ENCODE data around the gene GAL3ST2.
"Not testable (repeated sequence)": the region's sequence is repeated elsewhere in the genome, so short reads cannot be mapped to it uniquely, and the experiment has no call there.

The GAL3ST2 gene

DNA sequence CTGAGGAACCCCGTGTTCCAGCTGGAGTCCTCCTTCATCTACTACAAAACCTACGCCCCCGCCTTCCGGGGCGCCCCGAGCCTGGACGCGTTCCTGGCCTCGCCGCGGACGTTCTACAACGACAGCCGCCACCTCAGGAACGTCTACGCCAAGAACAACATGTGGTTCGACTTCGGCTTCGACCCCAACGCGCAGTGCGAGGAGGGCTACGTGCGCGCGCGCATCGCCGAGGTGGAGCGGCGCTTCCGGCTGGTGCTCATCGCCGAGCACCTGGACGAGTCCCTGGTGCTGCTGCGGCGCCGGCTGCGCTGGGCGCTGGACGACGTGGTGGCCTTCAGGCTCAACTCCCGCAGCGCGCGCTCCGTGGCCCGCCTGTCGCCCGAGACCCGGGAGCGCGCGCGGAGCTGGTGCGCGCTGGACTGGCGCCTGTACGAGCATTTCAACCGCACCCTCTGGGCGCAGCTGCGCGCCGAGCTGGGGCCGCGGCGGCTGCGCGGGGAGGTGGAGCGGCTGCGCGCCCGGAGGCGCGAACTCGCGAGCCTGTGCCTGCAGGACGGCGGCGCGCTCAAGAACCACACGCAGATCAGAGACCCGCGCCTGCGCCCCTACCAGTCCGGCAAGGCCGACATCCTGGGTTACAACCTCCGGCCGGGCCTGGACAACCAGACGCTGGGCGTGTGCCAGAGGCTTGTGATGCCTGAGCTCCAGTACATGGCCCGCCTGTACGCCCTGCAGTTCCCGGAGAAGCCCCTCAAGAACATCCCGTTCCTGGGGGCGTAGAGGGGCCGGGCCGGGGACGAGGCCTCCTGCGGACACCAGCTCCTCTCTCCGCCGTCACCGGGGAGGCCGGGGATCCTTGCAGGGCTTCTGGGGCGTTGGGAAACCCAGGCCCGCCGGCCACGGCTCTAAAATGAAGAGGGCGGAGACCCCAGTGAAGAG, 27.0 kb downstream of the GAL3ST2 start:
- H3K4me3 ChIP-seq = peak overlapping the region; percentile 65
- no peak overlapping the region for H3K27ac ChIP-seq
- DNase-seq (ENCODE audit: low read depth, low spot score) = no peak
- no peaks in the 10 kb centered on the region for H3K36me3 ChIP-seq (ENCODE audit: insufficient read depth, low read length)
- TF ChIP-seq EZH2 (IDR thresholded peaks at IDR 0.05) (no peak), FOXP2 (optimal IDR thresholded peaks at IDR 0.05; ENCODE audit: control extremely low read depth, extremely low read length, insufficient read depth) (no peak), POLR2AphosphoS5 (IDR thresholded peaks at IDR 0.05; ENCODE audit: borderline replicate concordance, low read depth, low read length) (no peak)
- no peak overlapping the region for H3K9ac ChIP-seq (ENCODE audit: insufficient read length)
- H3K9me3 ChIP-seq (ENCODE audit: low read depth, low read length) = no peaks in the 10 kb centered on the region

DNA sequence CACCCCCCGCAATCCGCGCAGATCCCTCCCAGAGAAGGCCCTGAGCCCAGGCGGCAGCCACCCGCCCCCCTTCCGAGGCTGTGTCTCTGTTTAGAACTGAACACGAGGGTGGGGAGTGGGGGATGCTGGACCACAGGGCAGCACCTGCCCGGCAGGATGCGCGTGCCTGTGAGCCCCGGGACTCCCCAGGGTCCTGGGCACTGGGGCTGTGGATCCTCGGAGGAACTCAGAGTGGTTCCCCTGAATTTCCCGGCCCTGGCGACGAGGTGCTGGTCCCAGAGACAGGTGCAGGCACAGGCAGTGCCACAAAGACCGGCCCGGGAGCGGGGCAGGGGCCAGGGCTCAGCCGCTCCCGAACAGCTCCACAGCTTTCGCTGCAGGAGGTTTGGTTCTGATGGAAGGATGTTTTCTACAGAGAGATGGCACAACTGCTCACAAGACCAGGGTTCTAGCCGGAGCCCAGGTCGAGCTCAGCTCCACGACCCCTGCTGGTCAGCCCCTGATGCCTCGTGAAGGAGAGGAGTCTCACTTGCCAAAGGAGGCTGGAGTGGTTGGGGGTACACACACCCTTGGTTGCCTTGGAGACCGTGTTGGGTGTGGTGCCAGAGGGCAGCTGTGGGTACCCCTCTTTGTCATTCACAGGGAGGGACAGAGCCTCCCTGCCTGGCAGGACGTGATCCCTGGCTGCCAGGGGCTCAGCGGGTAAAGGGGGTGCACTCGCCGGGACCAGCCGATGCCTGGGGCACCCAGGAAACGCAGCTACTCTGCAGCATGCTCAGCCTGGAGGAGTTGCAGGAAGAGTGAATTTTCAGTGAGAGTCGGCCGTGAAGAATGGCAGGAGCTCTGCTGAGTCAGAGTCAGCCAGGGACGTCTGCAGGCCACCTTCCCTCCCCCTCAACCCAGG, 28.0 kb downstream of the GAL3ST2 start:
- no peak for DNase-seq (ENCODE audit: low read depth, low spot score)
- no peaks in the 10 kb centered on the region for H3K36me3 ChIP-seq (ENCODE audit: insufficient read depth, low read length)
- H3K4me3 ChIP-seq = peak overlapping the region; percentile 65
- H3K27ac ChIP-seq = no peak overlapping the region
- no peaks in the 10 kb centered on the region for H3K9me3 ChIP-seq (ENCODE audit: low read depth, low read length)
- TF ChIP-seq POLR2AphosphoS5 (IDR thresholded peaks at IDR 0.05; ENCODE audit: borderline replicate concordance, low read depth, low read length) (no peak), EZH2 (IDR thresholded peaks at IDR 0.05) (no peak), FOXP2 (optimal IDR thresholded peaks at IDR 0.05; ENCODE audit: control extremely low read depth, extremely low read length, insufficient read depth) (no peak)
- no peak overlapping the region for H3K9ac ChIP-seq (ENCODE audit: insufficient read length)

DNA sequence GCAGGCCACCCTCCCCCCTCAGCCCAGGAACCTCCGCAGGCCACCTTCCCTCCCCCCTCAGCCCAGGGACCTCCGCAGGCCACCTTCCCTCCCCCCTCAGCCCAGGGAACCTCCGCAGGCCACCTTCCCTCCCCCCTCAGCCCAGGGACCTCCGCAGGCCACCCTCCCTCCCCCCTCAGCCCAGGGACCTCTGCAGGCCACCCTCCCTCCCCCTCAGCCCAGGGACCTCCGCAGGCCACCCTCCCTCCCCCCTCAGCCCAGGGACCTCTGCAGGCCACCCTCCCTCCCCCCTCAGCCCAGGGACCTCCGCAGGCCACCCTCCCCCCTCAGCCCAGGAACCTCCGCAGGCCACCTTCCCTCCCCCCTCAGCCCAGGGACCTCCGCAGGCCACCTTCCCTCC, 29.6 kb downstream of the GAL3ST2 start:
- H3K9me3 ChIP-seq (ENCODE audit: low read depth, low read length); DNase-seq (ENCODE audit: low read depth, low spot score); H3K36me3 ChIP-seq (ENCODE audit: insufficient read depth, low read length); H3K4me3 ChIP-seq; H3K9ac ChIP-seq (ENCODE audit: insufficient read length); H3K27ac ChIP-seq: not testable (repeated sequence)

DNA sequence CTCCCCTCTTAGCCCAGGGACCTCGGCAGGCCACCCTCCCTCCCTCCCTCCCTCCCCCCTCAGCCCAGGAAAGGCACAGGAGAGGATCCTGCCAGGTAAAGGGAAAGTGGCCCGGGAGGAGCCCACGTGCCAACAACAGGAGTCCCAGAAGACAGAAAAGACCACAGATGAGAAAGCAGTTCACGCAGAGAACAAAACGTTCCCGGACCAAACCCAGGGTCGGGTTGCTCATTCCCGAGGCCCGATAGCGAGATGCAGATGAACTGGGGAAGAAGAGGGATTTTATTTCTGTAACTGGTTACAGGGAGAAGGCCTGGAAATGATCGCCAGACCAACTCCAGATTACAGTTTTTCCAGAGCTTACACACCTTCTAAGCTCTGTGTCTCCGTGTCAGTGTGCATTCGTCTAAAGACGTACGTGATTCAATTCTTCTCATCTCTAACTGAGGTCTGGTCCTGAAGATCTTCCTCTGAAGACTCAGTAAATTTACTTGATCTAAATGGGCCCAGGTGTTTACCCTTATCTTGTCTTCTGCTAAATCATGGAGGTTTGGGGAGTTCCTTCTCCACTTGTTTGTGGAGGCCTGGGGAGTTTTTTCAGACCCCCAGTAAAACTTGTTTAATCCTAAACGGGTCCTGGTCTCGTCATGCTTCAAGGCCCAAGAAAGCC, 31.6 kb downstream of the GAL3ST2 start:
- Histone ChIP-seq H3K36me3 (ENCODE audit: insufficient read depth, low read length) (no peaks in the 10 kb centered on the region), H3K27ac (peak overlapping the region; percentile 83), H3K9ac (ENCODE audit: insufficient read length) (peak overlapping the region; percentile 47), H3K9me3 (ENCODE audit: low read depth, low read length) (no peaks in the 10 kb centered on the region), H3K4me3 (no peak overlapping the region)
- DNase-seq (ENCODE audit: low read depth, low spot score) = no peak
- TF ChIP-seq FOXP2 (optimal IDR thresholded peaks at IDR 0.05; ENCODE audit: control extremely low read depth, extremely low read length, insufficient read depth) (no peak), EZH2 (IDR thresholded peaks at IDR 0.05) (no peak), POLR2AphosphoS5 (IDR thresholded peaks at IDR 0.05; ENCODE audit: borderline replicate concordance, low read depth, low read length) (no peak)

DNA sequence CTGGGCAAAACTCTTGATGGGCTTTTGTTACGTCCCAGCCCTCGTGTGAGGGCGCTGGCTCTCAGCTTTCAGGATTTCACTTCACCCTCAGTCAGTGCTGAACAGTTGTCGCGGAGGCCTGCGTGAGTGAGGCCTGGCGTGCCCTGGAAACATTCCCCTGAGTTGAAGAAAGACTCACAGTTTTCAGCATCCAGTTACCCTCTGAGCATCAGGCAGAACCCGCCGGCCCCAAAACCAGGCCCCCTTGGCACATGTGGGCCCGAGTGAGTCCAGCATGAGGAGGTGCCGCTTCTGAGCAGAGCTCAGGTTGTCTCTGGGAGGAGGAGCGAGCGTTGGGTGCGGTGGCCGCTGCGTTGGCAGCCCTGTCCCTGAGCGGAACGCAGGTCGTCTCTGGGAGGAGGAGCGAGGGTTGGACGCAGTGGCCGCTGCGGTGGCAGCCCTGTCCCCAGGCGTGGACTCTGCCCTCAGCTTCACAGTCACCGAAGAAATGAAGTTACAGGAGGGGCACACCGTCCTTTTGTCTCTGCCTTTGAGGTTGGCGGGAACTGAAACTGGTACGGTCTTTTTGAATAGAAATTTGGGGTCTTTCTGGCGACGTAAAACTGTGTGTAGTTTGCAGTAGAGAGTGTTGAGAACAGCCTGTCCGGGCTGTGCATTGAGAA, 32.2 kb downstream of the GAL3ST2 start, which contains the start of gene NEU4:
NEU4 (plus strand) TSS at position 473 of the 662 bp plus-strand sequence. CDS start 5,292 bp downstream, outside the sequence.
- Histone ChIP-seq H3K36me3 (ENCODE audit: insufficient read depth, low read length) (no peaks in the 10 kb centered on the region), H3K9ac (ENCODE audit: insufficient read length) (peak within 1 kb of the TSS; percentile 47), H3K4me3 (no peak within 1 kb of the TSS), H3K27ac (peak within 1 kb of the TSS; percentile 83), H3K9me3 (ENCODE audit: low read depth, low read length) (no peaks in the 10 kb centered on the region)
- no peak for TF ChIP-seq EZH2 (IDR thresholded peaks at IDR 0.05)
- no peak for TF ChIP-seq FOXP2 (optimal IDR thresholded peaks at IDR 0.05; ENCODE audit: control extremely low read depth, extremely low read length, insufficient read depth)
- TF ChIP-seq POLR2AphosphoS5 (IDR thresholded peaks at IDR 0.05; ENCODE audit: borderline replicate concordance, low read depth, low read length) = no peak
- no peak for DNase-seq (ENCODE audit: low read depth, low spot score)

GRCh38 chr2:241809383-241810306, 33.0 kb downstream of the GAL3ST2 start:
- H3K27ac ChIP-seq = 0 out of 2 replicates have a peak overlapping the region, but pooled peaks have one; percentile 83
- no peak overlapping the region for H3K9ac ChIP-seq (ENCODE audit: insufficient read length)
- TF ChIP-seq POLR2AphosphoS5 (IDR thresholded peaks at IDR 0.05; ENCODE audit: borderline replicate concordance, low read depth, low read length) (no peak), EZH2 (IDR thresholded peaks at IDR 0.05) (no peak), FOXP2 (optimal IDR thresholded peaks at IDR 0.05; ENCODE audit: control extremely low read depth, extremely low read length, insufficient read depth) (no peak)
- DNase-seq (ENCODE audit: low read depth, low spot score) = no peak
- no peaks in the 10 kb centered on the region for H3K9me3 ChIP-seq (ENCODE audit: low read depth, low read length)
- H3K4me3 ChIP-seq = no peak overlapping the region
- H3K36me3 ChIP-seq (ENCODE audit: insufficient read depth, low read length) = no peaks in the 10 kb centered on the region

Measured in SK-N-MC (cell line).